GM21447 (cell line): ENCODE measurements around the gene CHD9.

ENCODE experiments used
- ATAC-seq: cut with Tn5 transposase; IDR thresholded peaks from one replicate; pipeline ENCODE4 v1.9.1; 2021; ENCODE audit not compliant: unreplicated experiment

The CHD9 gene

DNA sequence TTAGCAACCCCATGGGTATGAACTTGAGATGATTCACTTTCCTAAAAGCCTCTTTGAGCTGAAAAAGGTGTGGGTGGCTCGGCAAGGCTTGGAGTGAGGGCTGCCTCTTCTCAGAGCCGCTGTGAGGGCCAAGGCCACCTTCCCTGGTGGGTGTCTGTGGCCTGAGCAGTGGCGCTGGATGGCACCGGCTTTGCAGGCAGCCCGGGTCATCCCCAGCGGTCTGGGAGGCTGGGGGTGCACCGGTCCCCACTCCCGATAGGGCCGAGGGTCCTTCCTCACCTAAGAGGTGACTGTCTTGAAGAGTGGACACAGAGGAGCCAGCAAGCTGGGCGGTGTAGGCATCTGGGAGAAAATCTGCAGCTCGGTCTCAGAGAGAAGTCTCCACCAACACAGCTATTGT is 300.3 kb downstream of the CHD9 start:
- ATAC-seq: no peak

GRCh38 chr16:53356478-53357207 is 301.9 kb downstream of the CHD9 start:
- no peak for ATAC-seq

DNA sequence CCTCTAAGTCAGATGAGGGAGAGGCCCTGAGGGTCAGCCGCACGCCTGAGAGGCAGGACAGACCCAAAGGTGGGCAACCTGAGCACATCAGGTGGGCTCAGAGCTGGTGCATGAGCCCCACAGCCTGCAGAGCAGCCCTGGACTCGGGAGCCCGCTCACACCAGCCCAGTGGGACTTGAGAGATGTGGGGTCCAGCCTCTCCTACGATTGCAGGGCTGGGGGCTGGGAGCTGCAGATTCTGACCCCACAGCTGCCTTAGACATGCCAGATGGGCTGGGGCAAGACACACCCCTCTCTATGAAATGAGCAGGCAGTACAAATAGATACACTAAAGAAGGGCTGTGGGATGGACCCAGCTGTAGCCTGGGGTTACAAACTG is 302.4 kb downstream of the CHD9 start:
- no peak for ATAC-seq

GRCh38 chr16:53357955-53358354 is 303.2 kb downstream of the CHD9 start:
- ATAC-seq: no peak

- ATAC-seq: no peak
Observed at GRCh38 chr16:53358884-53359283, 304.1 kb downstream of the CHD9 start.

DNA sequence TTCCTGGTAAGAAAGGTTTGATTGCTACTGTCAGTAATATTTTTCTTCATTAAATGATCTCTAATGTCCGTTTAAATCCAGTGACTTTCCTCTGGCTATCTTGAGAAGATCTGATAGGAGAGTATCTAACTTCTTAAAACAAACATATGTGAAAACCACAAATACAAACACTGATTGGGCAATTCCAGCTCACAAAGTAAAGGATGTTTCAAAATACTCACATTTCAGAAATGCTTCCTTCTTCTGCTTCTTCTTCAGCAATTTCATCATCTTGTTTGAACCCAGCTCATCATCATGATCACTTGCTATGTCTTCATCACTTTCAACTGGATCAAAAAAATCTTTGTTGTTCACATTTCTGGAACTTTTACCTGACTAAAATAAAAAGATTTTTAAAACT is 315.1 kb downstream of the CHD9 start:
- ATAC-seq: no peak

DNA sequence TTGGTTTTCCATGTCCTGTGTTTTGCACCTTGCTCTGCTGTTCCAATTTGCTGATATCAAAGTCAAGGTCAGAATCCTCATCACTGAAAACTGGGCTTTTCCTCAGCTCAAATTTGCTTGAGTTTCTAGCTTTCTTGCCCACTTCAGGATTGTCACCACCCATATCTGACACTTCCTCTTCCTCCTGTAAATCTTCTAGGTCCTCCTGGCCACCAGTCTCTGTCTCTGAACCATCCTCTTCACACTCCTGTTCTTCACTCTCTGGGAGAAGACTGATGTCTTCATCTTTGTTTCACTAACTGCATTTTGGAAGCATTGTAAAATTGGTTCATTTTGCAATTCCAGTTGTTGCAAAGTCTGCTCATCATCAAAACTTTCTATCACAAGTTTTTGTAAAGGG is 316.0 kb downstream of the CHD9 start:
- no peak for ATAC-seq

GRCh38 chr16:53372992-53373871 is 318.4 kb downstream of the CHD9 start:
- ATAC-seq: no peak

DNA sequence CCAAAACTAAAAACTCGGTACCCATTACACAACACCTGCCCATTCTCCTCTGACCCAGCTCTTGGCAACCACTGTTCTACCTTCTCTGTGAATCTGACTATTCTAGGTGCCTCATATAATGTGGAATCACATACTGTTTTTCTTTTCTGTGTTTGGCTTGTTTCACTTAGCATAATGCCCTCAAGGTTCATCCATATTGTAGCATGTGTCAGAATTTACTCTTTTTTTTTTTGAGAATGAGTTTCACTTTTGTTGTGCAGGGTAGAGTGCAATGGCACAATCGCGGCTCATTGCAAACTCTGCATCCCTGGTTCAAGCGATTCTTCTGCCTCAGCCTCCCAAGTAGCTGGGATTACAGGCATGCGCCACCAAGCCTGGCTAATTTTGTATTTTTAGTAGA is 320.0 kb downstream of the CHD9 start:
- no peak for ATAC-seq

DNA sequence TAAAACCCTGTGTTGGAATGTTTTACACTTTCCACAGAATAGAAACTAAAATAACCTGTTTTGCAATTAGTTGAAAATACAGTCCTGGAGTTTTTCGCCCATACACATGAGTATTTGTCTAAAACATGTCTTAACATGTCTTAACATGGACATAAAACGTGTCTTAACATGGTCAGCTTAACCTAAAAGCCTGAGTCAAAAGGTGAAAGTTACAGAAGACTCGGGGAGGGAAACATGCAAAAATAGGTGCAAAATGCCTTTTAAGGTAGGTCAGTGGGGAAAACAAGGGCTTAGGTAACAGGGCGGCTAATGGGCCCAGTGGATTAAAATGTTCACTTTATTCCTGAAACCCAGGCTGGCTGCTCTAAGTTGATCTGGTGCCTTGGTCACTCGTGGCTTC is 323.3 kb downstream of the CHD9 start:
- ATAC-seq: no peak
